Panc1 (cell line): Measurements from ENCODE around the gene OSBPL8. TPM values are rescaled to one million over a fixed set of nuclear protein-coding genes. Genes with fewer than 3 reads are reported as not detected.
"Not testable (repeated sequence)": the region's sequence is repeated elsewhere in the genome, so short reads cannot be mapped to it uniquely, and the experiment has no call there.

ENCODE experiments used
- ATAC-seq: fragments of 200-7000 bp; cut with Tn5 transposase; 2 replicates; pipeline ENCODE4 v1.9.1; 2020; ENCODE audit warnings: mild to moderate bottlenecking, moderate library complexity
- BruUV-seq: library from RNA; stranded (reverse); fragments of 400-500 nt; replicated peaks from 2 replicates; lab custom pipeline; 2021; lab: Mats Ljungman, UMichigan
- CTCF ChIA-PET: fragments of 300-600 bp; sonication (Branson Sonifier 250); formaldehyde crosslinking; loops from one replicate; lab custom pipeline; 2022; ENCODE audit warnings: antibody characterized with exemption; lab: Charles Lee
- POLR2A ChIA-PET: fragments of 300-600 bp; sonication (Branson Sonifier 250); formaldehyde crosslinking; loops from one replicate; lab custom pipeline; 2022; ENCODE audit warnings: antibody characterized with exemption; lab: Charles Lee
- DNase-seq: peaks from one replicate; pipeline ENCODE4 v3.0.0-alpha.2; 2010; ENCODE audit warnings: low read depth, low spot score
- H3K27ac ChIP-seq: 2 replicates; pipeline ENCODE4 v1.5.1; 2011; ENCODE audit warnings: mild to moderate bottlenecking, low read length, inconsistent platforms
- H3K27me3 ChIP-seq: fragments of 200-500 bp; sonication (Bioruptor generic); 2 replicates; pipeline ENCODE4 v1.6.0; 2014; ENCODE audit warnings: low read length, inconsistent platforms; ENCODE audit not compliant: control insufficient read depth, insufficient read depth
- H3K36me3 ChIP-seq: fragments of 200-500 bp; sonication (Bioruptor generic); 2 replicates; pipeline ENCODE4 v1.5.1; 2014; ENCODE audit warnings: inconsistent platforms, mild to moderate bottlenecking, low read length, moderate library complexity; ENCODE audit not compliant: control insufficient read depth, insufficient read depth
- H3K4me1 ChIP-seq: 2 replicates; pipeline ENCODE4 v1.5.1; 2011; ENCODE audit warnings: inconsistent platforms, mild to moderate bottlenecking, low read length, moderate library complexity; ENCODE audit not compliant: control insufficient read depth, insufficient read depth
- H3K4me3 ChIP-seq, 2 experiments: 2 replicates each; pipeline ENCODE4 v1.5.1; 2011 to 2012; ENCODE audit warnings: low read depth in 2 of 2, low read length in 2 of 2, mild to moderate bottlenecking in 2 of 2, inconsistent platforms in 1 of 2, moderate library complexity in 1 of 2
- H3K9me3 ChIP-seq: fragments of 200-500 bp; sonication (Bioruptor generic); 2 replicates; pipeline ENCODE4 v1.5.1; 2014; ENCODE audit warnings: low read depth, mild to moderate bottlenecking, inconsistent platforms, low read length, moderate library complexity; ENCODE audit not compliant: control insufficient read depth, insufficient read depth
- POLR2AphosphoS5 ChIP-seq: IDR thresholded peaks from 2 replicates; pipeline ENCODE4 v1.6.1; 2012; ENCODE audit warnings: mild to moderate bottlenecking, low read depth, low read length, moderate library complexity
- SIN3A ChIP-seq: IDR thresholded peaks from 2 replicates; pipeline ENCODE4 v1.6.1; 2012; ENCODE audit warnings: low read depth, mild to moderate bottlenecking, low read length, moderate library complexity, borderline replicate concordance; ENCODE audit not compliant: insufficient read depth
- TCF7L2 ChIP-seq: IDR thresholded peaks from 2 replicates; pipeline ENCODE4 v1.6.1; 2011; ENCODE audit warnings: mild to moderate bottlenecking, low read depth, low read length, inconsistent platforms
- in situ Hi-C: cut with HindIII; loops from 2 replicates; pipeline ENCODE4 v1.10.0; 2016; ENCODE audit warnings: low sequenced_read_pairs, low pct_unique_long_range_greater_than_20kb
- intact Hi-C: fragments of 100-400 bp; cut with micrococcal nuclease; formaldehyde crosslinking; loops from one replicate; pipeline ENCODE4 v1.10.0; 2022; ENCODE audit not compliant: unreplicated experiment
- total RNA-seq: library from RNA; stranded (reverse); gene quantifications from one replicate; pipeline ENCODE4 v1.2.1, GENCODE V29; 2021; ENCODE audit not compliant: unreplicated experiment
- TF ChIP-seq, protein P1 (sequence below): fragments of 450-650 bp; IDR thresholded peaks from 2 replicates; pipeline ENCODE4 v1.5.1; 2017; ENCODE audit warnings: mild to moderate bottlenecking
- TF ChIP-seq, protein P2 (sequence below), 2 experiments: IDR thresholded peaks; 2 replicates each; pipeline ENCODE4 v1.6.1; 2011 to 2012; ENCODE audit warnings: low read depth in 2 of 2, control low read depth in 1 of 2, low read length in 1 of 2, mild to moderate bottlenecking in 1 of 2, moderate library complexity in 1 of 2; ENCODE audit not compliant: insufficient read depth in 1 of 2

The OSBPL8 gene
- total RNA-seq, 1 experiment from 2014 or later = 76.9 TPM

DNA sequence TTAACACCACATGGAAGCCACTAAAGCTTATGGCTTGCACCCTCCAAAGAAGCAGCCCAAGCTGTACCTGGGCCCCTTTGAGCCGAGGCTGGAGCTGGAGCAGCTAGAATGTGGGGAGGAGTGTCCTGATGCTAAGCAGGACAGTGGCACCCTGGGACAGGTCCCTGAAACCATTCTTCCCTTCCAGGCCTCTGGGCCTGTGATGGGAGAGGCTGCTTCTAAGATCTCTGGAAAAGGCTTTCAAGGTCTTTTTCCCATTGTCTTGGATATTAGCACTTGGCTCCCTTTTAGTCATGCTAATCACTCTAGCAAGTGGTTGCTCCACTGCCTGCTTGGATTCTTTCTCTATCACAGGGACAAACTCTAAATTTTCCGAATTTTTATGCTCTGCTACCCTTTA lies 40.9 kb downstream of the OSBPL8 start:
- no peaks in the 10 kb centered on the region for H3K27me3 ChIP-seq
- in situ Hi-C loops = no loop called here
- intact Hi-C loops = no loop called here

GRCh38 chr12:76515271-76515670 lies 44.3 kb downstream of the OSBPL8 start:
- ATAC-seq (no peak), DNase-seq (no peak)
- H3K27ac ChIP-seq = no peak overlapping the region
- in situ Hi-C loops = no loop called here
- CTCF ChIA-PET = interaction anchor here (0.6 kb wide), 1 partner anchor 38 kb away, joined by 4 read pairs; no protein-coding TSS in a partner anchor
- H3K4me1 ChIP-seq = no peaks in the 10 kb centered on the region
- no peaks in the 10 kb centered on the region for H3K36me3 ChIP-seq
- BruUV-seq = no TSS peak
- TF ChIP-seq, protein P1, sequence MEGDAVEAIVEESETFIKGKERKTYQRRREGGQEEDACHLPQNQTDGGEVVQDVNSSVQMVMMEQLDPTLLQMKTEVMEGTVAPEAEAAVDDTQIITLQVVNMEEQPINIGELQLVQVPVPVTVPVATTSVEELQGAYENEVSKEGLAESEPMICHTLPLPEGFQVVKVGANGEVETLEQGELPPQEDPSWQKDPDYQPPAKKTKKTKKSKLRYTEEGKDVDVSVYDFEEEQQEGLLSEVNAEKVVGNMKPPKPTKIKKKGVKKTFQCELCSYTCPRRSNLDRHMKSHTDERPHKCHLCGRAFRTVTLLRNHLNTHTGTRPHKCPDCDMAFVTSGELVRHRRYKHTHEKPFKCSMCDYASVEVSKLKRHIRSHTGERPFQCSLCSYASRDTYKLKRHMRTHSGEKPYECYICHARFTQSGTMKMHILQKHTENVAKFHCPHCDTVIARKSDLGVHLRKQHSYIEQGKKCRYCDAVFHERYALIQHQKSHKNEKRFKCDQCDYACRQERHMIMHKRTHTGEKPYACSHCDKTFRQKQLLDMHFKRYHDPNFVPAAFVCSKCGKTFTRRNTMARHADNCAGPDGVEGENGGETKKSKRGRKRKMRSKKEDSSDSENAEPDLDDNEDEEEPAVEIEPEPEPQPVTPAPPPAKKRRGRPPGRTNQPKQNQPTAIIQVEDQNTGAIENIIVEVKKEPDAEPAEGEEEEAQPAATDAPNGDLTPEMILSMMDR = no peak
- TF ChIP-seq SIN3A (no peak), TCF7L2 (no peak), POLR2AphosphoS5 (no peak)
- TF ChIP-seq, protein P2, sequence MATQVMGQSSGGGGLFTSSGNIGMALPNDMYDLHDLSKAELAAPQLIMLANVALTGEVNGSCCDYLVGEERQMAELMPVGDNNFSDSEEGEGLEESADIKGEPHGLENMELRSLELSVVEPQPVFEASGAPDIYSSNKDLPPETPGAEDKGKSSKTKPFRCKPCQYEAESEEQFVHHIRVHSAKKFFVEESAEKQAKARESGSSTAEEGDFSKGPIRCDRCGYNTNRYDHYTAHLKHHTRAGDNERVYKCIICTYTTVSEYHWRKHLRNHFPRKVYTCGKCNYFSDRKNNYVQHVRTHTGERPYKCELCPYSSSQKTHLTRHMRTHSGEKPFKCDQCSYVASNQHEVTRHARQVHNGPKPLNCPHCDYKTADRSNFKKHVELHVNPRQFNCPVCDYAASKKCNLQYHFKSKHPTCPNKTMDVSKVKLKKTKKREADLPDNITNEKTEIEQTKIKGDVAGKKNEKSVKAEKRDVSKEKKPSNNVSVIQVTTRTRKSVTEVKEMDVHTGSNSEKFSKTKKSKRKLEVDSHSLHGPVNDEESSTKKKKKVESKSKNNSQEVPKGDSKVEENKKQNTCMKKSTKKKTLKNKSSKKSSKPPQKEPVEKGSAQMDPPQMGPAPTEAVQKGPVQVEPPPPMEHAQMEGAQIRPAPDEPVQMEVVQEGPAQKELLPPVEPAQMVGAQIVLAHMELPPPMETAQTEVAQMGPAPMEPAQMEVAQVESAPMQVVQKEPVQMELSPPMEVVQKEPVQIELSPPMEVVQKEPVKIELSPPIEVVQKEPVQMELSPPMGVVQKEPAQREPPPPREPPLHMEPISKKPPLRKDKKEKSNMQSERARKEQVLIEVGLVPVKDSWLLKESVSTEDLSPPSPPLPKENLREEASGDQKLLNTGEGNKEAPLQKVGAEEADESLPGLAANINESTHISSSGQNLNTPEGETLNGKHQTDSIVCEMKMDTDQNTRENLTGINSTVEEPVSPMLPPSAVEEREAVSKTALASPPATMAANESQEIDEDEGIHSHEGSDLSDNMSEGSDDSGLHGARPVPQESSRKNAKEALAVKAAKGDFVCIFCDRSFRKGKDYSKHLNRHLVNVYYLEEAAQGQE (IDR thresholded peaks at IDR 0.05; ENCODE audit: insufficient read depth in 1 of 2, low read depth in 2 of 2, low read length in 1 of 2) = no peak
- H3K27me3 ChIP-seq = no peaks in the 10 kb centered on the region
- no peak overlapping the region for H3K4me3 ChIP-seq
- intact Hi-C loops = no loop called here
- POLR2A ChIA-PET = no interaction called here
- no peaks in the 10 kb centered on the region for H3K9me3 ChIP-seq

More for the DNA sequence above, 40.9 kb downstream of the OSBPL8 start:
- H3K9me3 ChIP-seq = peaks cover 3% of the 10 kb centered on the region; the same call in 1 of the 2 replicates
- H3K4me3 ChIP-seq = no peak overlapping the region
- TF ChIP-seq, protein P2 (IDR thresholded peaks at IDR 0.05; ENCODE audit: insufficient read depth in 1 of 2, low read depth in 2 of 2, low read length in 1 of 2) = no peak
- TF ChIP-seq, protein P1 = no peak
- TF ChIP-seq SIN3A = no peak
- TF ChIP-seq POLR2AphosphoS5 = no peak
- TF ChIP-seq TCF7L2 = no peak
- no peaks in the 10 kb centered on the region for H3K36me3 ChIP-seq
- no peaks in the 10 kb centered on the region for H3K4me1 ChIP-seq
- DNase-seq = no peak
- no peak for ATAC-seq
- BruUV-seq = no TSS peak
- POLR2A ChIA-PET = no interaction called here
- H3K27ac ChIP-seq = no peak overlapping the region
- CTCF ChIA-PET = no interaction called here

DNA sequence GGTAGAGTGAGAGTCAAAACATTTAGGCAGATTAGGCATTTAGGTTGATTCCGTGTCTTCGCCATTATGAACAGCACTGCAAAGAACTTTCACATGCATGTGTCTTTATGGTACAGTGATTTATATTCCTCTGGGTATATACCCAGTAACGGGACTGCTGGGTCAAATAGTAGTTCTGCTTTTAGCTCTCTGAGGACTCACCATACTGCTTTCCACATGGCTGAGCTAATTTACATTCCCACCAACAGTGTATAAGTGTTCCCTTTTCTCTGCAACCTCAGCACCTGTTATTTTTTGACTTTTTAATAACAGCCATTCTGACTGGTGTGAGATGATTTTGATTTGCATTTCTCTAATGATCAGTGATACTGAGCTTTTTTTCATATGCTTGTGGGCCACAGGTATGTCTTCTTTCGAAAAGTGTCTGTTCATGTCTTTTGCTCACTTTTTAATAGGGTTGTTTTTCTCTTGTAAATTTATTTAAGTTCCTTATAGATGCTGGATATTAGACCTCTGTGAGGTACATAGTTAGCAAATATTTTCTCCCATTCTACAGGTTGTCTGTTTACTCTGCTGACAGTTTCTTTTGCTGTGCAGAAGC lies 48.4 kb downstream of the OSBPL8 start:
- ATAC-seq, intact Hi-C loops, H3K27me3 ChIP-seq, H3K27ac ChIP-seq, H3K9me3 ChIP-seq, DNase-seq, H3K4me3 ChIP-seq, H3K36me3 ChIP-seq, CTCF ChIA-PET, POLR2A ChIA-PET, BruUV-seq, H3K4me1 ChIP-seq, in situ Hi-C loops: not testable (repeated sequence)
